H1 (cell line): ENCODE data around the gene CD96. TPM values are rescaled to one million over a fixed set of nuclear protein-coding genes. Genes with fewer than 3 reads are reported as not detected.

Experiments used
- CTCF ChIA-PET: fragments of 300-600 bp; sonication (Branson Sonifier 250); formaldehyde crosslinking; loops from one replicate; lab custom pipeline; 2021; ENCODE audit not compliant: partially characterized antibody; lab: Charles Lee
- POLR2A ChIA-PET: fragments of 300-600 bp; sonication (Branson Sonifier 250); formaldehyde crosslinking; loops from one replicate; lab custom pipeline; 2021; ENCODE audit warnings: inconsistent platforms; ENCODE audit not compliant: partially characterized antibody; lab: Charles Lee
- DNase-seq, 2 experiments: peaks; one replicate each; pipeline versions ENCODE4 v3.0.0 to v3.0.0-alpha.2; 2010 to 2022; ENCODE audit warnings: low spot score in 2 of 2, low read depth in 1 of 2, mixed read lengths in 1 of 2
- FAIRE-seq: peaks from 2 replicates; lab custom pipeline; 2011; peaks lifted over from hg19 to GRCh38; lab: Jason Lieb, UNC
- H2AFZ ChIP-seq: 2 replicates; pipeline ENCODE4 v1.8.1; 2012; ENCODE audit warnings: low read length, inconsistent platforms
- H2AK5ac ChIP-seq: 2 replicates; pipeline ENCODE4 v1.6.1; 2013; ENCODE audit warnings: low read depth, low read length
- H2BK120ac ChIP-seq: replicated peaks from 2 replicates; pipeline ENCODE3; 2013; ENCODE audit warnings: low read depth, low read length, inconsistent platforms
- H2BK12ac ChIP-seq: 2 replicates; pipeline ENCODE4 v1.6.1; 2013; ENCODE audit warnings: low read depth, low read length
- H2BK15ac ChIP-seq: 2 replicates; pipeline ENCODE4 v1.6.1; 2013; ENCODE audit warnings: low read length
- H2BK20ac ChIP-seq: 2 replicates; pipeline ENCODE4 v1.6.1; 2013; ENCODE audit warnings: low read length
- H2BK5ac ChIP-seq: 2 replicates; pipeline ENCODE4 v1.6.1; 2013; ENCODE audit warnings: low read depth, low read length
- H3K14ac ChIP-seq: 2 replicates; pipeline ENCODE4 v1.6.1; 2013; ENCODE audit warnings: inconsistent platforms; ENCODE audit not compliant: insufficient read length
- H3K18ac ChIP-seq: 2 replicates; pipeline ENCODE4 v1.6.1; 2013; ENCODE audit warnings: low read length; ENCODE audit errors: extremely low read depth
- H3K23ac ChIP-seq: 2 replicates; pipeline ENCODE4 v1.6.1; 2013; ENCODE audit warnings: inconsistent platforms; ENCODE audit not compliant: insufficient read length
- H3K23me2 ChIP-seq: 2 replicates; pipeline ENCODE4 v1.6.1; 2013; ENCODE audit warnings: low read depth, low read length
- H3K27ac ChIP-seq: 2 replicates; pipeline ENCODE4 v1.6.1; 2011; ENCODE audit warnings: low read depth, low read length, inconsistent platforms
- H3K27me3 ChIP-seq, 4 experiments: replicated peaks in 1 of 4; 1 replicate in 1 of 4; 2 replicates in 3 of 4; pipeline versions ENCODE4 v1.6.1 to v1.8.1; 2011 to 2013; ENCODE audit warnings: low read length in 3 of 4, mild to moderate bottlenecking in 3 of 4, inconsistent platforms in 2 of 4, mixed read lengths in 2 of 4, moderate library complexity in 1 of 4; ENCODE audit not compliant: control insufficient read depth in 3 of 4, insufficient read depth in 3 of 4; ENCODE audit errors: extremely low read depth in 1 of 4
- H3K36me3 ChIP-seq, 4 experiments: 2 replicates each; pipeline versions ENCODE4 v1.6.1 to v1.8.1; 2011 to 2013; ENCODE audit warnings: mild to moderate bottlenecking in 4 of 4, low read length in 3 of 4, moderate library complexity in 2 of 4, control low read depth in 1 of 4, inconsistent platforms in 1 of 4; ENCODE audit not compliant: insufficient read depth in 4 of 4, control insufficient read depth in 2 of 4
- H3K4ac ChIP-seq: replicated peaks from 2 replicates; pipeline ENCODE3; 2013; ENCODE audit warnings: low read length, low read depth, mixed read lengths, inconsistent platforms; ENCODE audit not compliant: insufficient read length
- H3K4me1 ChIP-seq, 4 experiments: replicated peaks in 1 of 4; 1 replicate in 1 of 4; 2 replicates in 3 of 4; pipeline versions ENCODE4 v1.6.1 to v1.8.1; 2011 to 2013; ENCODE audit warnings: low read length in 3 of 4, inconsistent platforms in 2 of 4, mixed read lengths in 1 of 4; ENCODE audit not compliant: insufficient read depth in 4 of 4, control insufficient read depth in 3 of 4
- H3K4me2 ChIP-seq, 2 experiments: 2 replicates each; pipeline versions ENCODE4 v1.6.1 to v1.8.1; 2011 to 2013; ENCODE audit warnings: low read depth in 2 of 2, low read length in 2 of 2, control low read depth in 1 of 2, inconsistent platforms in 1 of 2, mild to moderate bottlenecking in 1 of 2; ENCODE audit not compliant: insufficient read depth in 1 of 2
- H3K4me3 ChIP-seq, 4 experiments: fragments of 200-600, 300-600 bp in 1 of 4; sonication (generic), shearing (Covaris generic), sonication (Bioruptor Twin) in 1 of 4; 2 replicates each; pipeline versions ENCODE4 v1.5.1 to v1.8.1; 2011 to 2016; ENCODE audit warnings: low read length in 4 of 4, low read depth in 3 of 4, control low read depth in 2 of 4, inconsistent platforms in 2 of 4, mild to moderate bottlenecking in 2 of 4, mixed read lengths in 1 of 4, moderate library complexity in 1 of 4; ENCODE audit not compliant: insufficient read depth in 2 of 4; ENCODE audit errors: extremely low read depth in 1 of 4
- H3K56ac ChIP-seq: replicated peaks from 2 replicates; pipeline ENCODE3; 2013; ENCODE audit warnings: low read depth, mild to moderate bottlenecking, mixed read lengths, low read length, inconsistent platforms; ENCODE audit not compliant: insufficient read length
- H3K79me1 ChIP-seq: 2 replicates; pipeline ENCODE4 v1.6.1; 2013; ENCODE audit warnings: low read depth, low read length, control low read depth
- H3K79me2 ChIP-seq, 2 experiments: 2 replicates each; pipeline versions ENCODE4 v1.6.1 to v1.8.1; 2012 to 2013; ENCODE audit warnings: low read length in 2 of 2, mild to moderate bottlenecking in 2 of 2, inconsistent platforms in 1 of 2; ENCODE audit not compliant: insufficient read depth in 2 of 2, control insufficient read depth in 1 of 2
- H3K9ac ChIP-seq, 4 experiments: replicated peaks in 1 of 4; 1 replicate in 1 of 4; 2 replicates in 3 of 4; pipeline versions ENCODE4 v1.6.1 to v1.8.1; 2011 to 2013; ENCODE audit warnings: low read depth in 3 of 4, low read length in 3 of 4, control low read depth in 2 of 4, mild to moderate bottlenecking in 2 of 4, moderate library complexity in 2 of 4, inconsistent platforms in 1 of 4; ENCODE audit errors: extremely low read depth in 1 of 4
- H3K9me3 ChIP-seq, 2 experiments: 2 replicates each; pipeline versions ENCODE4 v1.6.1 to v1.8.1; 2012 to 2013; ENCODE audit warnings: mild to moderate bottlenecking in 2 of 2, moderate library complexity in 2 of 2, control low read depth in 1 of 2, inconsistent platforms in 1 of 2, low read depth in 1 of 2, low read length in 1 of 2, mixed read lengths in 1 of 2; ENCODE audit not compliant: insufficient read depth in 2 of 2
- H4K20me1 ChIP-seq, 2 experiments: replicated peaks in 1 of 2; 2 replicates each; pipeline versions ENCODE3 to v1.8.1; 2011 to 2013; ENCODE audit warnings: inconsistent platforms in 2 of 2, low read length in 2 of 2, mild to moderate bottlenecking in 1 of 2; ENCODE audit not compliant: insufficient read depth in 2 of 2, control insufficient read depth in 1 of 2
- H4K5ac ChIP-seq: 2 replicates; pipeline ENCODE4 v1.6.1; 2013; ENCODE audit warnings: low read length, low read depth, mixed read lengths, inconsistent platforms; ENCODE audit not compliant: insufficient read length
- H4K8ac ChIP-seq: 2 replicates; pipeline ENCODE4 v1.8.0; 2013; ENCODE audit warnings: mild to moderate bottlenecking, moderate library complexity, low read length, inconsistent platforms; ENCODE audit not compliant: insufficient read depth; ENCODE audit errors: extremely low read depth
- H4K91ac ChIP-seq: replicated peaks from 2 replicates; pipeline ENCODE3; 2013; ENCODE audit warnings: low read length, mixed read lengths, inconsistent platforms; ENCODE audit not compliant: insufficient read length
- ATF2 ChIP-seq: IDR thresholded peaks from 2 replicates; pipeline ENCODE4 v1.6.1; 2012; ENCODE audit warnings: low read length, inconsistent platforms
- HDAC6 ChIP-seq: IDR thresholded peaks from one replicate; pipeline ENCODE4 v1.7.1; 2012; ENCODE audit warnings: low read depth, mild to moderate bottlenecking, inconsistent platforms, low read length, moderate library complexity
- KDM1A ChIP-seq: fragments of 200-600, 300-600 bp; sonication (generic); IDR thresholded peaks from 2 replicates; pipeline ENCODE4 v1.7.1; 2016; ENCODE audit warnings: mild to moderate bottlenecking, low read length, borderline replicate concordance
- RAD21 ChIP-seq, 2 experiments: IDR thresholded peaks in 1 of 2; conservative IDR thresholded peaks in 1 of 2; 2 replicates each; pipeline ENCODE4 v1.6.1; 2011; ENCODE audit warnings: low read depth in 2 of 2, low read length in 2 of 2, improper control_type of control experiment in 1 of 2, inconsistent platforms in 1 of 2, mild to moderate bottlenecking in 1 of 2, moderate library complexity in 1 of 2
- RNF2 ChIP-seq: fragments of 200-900, 300-1000 bp; sonication (generic); IDR thresholded peaks from 2 replicates; pipeline ENCODE4 v1.7.1; 2016; ENCODE audit warnings: borderline replicate concordance, low read depth, mild to moderate bottlenecking, antibody characterized with exemption, low read length; ENCODE audit not compliant: poor library complexity, severe bottlenecking; ENCODE audit errors: missing control alignments
- WGBS, 2 experiments: shearing (Covaris generic) in 1 of 2; methylation state at CpG; one replicate each; pipeline versions ENCODE4 v1.1.6 to v1.1.7; 2013 to 2015; ENCODE audit warnings: low lambda C conversion rate in 2 of 2, mixed read lengths in 2 of 2, inconsistent platforms in 1 of 2, low coverage in 1 of 2, missing lambda C conversion rate in 1 of 2; ENCODE audit not compliant: insufficient replicate concordance in 2 of 2, insufficient coverage in 1 of 2, insufficient read length in 1 of 2; ENCODE audit errors: extremely low coverage in 1 of 2, missing lambda C conversion rate in 1 of 2; 5-methylcytosine and 5-hydroxymethylcytosine counted together
- polyA plus RNA-seq, 7 experiments: library from polyadenylated mRNA; depleted of rRNA in 3 of 7; stranded (reverse) in 5 of 7; unstranded in 2 of 7; fragments of >200 nt in 5 of 7; fragments of 200-250 nt in 2 of 7; gene quantifications; 1 replicate in 5 of 7; 2 replicates in 1 of 7; 4 replicates in 1 of 7; pipeline versions ENCODE4 v1.2.1 to v1.2.3, GENCODE V29; 2011 to 2013; ENCODE audit warnings: missing spikeins in 2 of 7, mixed read lengths in 2 of 7
- total RNA-seq: library from RNA; stranded (reverse); fragmentation: NEBNext Ultra II Directional; extraction: Animal tissue kit (Norgen Biotek cat#: 25700); gene quantifications from 2 replicates; pipeline ENCODE4 v1.2.1, GENCODE V29; 2021

Gene CD96
- total and polyA plus RNA-seq, 2 of the 8 experiments (the other 6 are each of a cell fraction or from before 2014, with no cell fraction given) = not detected

- H2BK20ac ChIP-seq = no peak overlapping the region
- no peak overlapping the region for H3K4ac ChIP-seq
- H3K27me3 ChIP-seq = no peaks in the 10 kb centered on the region
- H4K8ac ChIP-seq = no peak overlapping the region
- no peak overlapping the region for H3K14ac ChIP-seq
- H3K4me3 ChIP-seq = no peak overlapping the region
- no peak overlapping the region for H2AK5ac ChIP-seq
- H2BK15ac ChIP-seq = no peak overlapping the region
- no peak overlapping the region for H4K5ac ChIP-seq
- no peaks in the 10 kb centered on the region for H3K9me3 ChIP-seq
- no peaks in the 10 kb centered on the region for H3K4me1 ChIP-seq
- FAIRE-seq (no peak), DNase-seq (no peak)
- H2BK5ac ChIP-seq = no peak overlapping the region
- H3K23ac ChIP-seq = no peak overlapping the region
- ChIA-PET CTCF (no interaction called here), POLR2A (no interaction called here)
- H3K18ac ChIP-seq = no peak overlapping the region
- H3K4me2 ChIP-seq = no peak overlapping the region
- WGBS, 2 experiments = 96% methylated on average over 1 of the region's 1 CpG; no CpG with 5 or more reads in 1 of the 2 experiments
- TF ChIP-seq HDAC6 = no peak
- no peak for TF ChIP-seq KDM1A
- TF ChIP-seq ATF2 = no peak
- no peak for TF ChIP-seq RNF2
- no peak for TF ChIP-seq RAD21 (IDR thresholded peaks at IDR 0.05 in 1 of 2, conservative IDR thresholded peaks at IDR 0.05 in 1 of 2; ENCODE audit: low read depth in 2 of 2, low read length in 2 of 2)
- no peak overlapping the region for H3K9ac ChIP-seq
- no peak overlapping the region for H2AFZ ChIP-seq
- H3K23me2 ChIP-seq = no peaks in the 10 kb centered on the region
- no peak overlapping the region for H3K27ac ChIP-seq
- H2BK120ac ChIP-seq = no peak overlapping the region
- no peak overlapping the region for H2BK12ac ChIP-seq
- H4K20me1 ChIP-seq = no peaks in the 10 kb centered on the region
- H3K79me2 ChIP-seq = no peaks in the 10 kb centered on the region
- H3K79me1 ChIP-seq = no peaks in the 10 kb centered on the region
- H3K56ac ChIP-seq = no peak overlapping the region
- no peak overlapping the region for H4K91ac ChIP-seq
- H3K36me3 ChIP-seq = no peaks in the 10 kb centered on the region
These were observed 29.3 kb downstream of the CD96 start for GRCh38 chr3:111571282-111571681.
